NCI-H146 (cell line): ENCODE results near the gene GADD45A.
A peak's percentile ranks its signal among the peaks of the same experiment; 100 is the strongest.
"Not testable (repeated sequence)": the region's sequence is repeated elsewhere in the genome, so short reads cannot be mapped to it uniquely, and the experiment has no call there.

Source experiments
- DNase-seq: peaks from one replicate; lab custom pipeline; 2025; lab: John Stamatoyannopoulos, UW

The GADD45A gene, protein sequence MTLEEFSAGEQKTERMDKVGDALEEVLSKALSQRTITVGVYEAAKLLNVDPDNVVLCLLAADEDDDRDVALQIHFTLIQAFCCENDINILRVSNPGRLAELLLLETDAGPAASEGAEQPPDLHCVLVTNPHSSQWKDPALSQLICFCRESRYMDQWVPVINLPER

DNA sequence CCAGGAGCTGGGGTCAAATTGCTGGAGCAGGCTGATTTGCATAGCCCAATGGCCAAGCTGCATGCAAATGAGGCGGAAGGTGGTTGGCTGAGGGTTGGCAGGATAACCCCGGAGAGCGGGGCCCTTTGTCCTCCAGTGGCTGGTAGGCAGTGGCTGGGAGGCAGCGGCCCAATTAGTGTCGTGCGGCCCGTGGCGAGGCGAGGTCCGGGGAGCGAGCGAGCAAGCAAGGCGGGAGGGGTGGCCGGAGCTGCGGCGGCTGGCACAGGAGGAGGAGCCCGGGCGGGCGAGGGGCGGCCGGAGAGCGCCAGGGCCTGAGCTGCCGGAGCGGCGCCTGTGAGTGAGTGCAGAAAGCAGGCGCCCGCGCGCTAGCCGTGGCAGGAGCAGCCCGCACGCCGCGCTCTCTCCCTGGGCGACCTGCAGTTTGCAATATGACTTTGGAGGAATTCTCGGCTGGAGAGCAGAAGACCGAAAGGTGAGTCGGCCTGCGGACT, at the start of gene GADD45A:
Gene GADD45A, plus strand, starts transcription at position 135 of the 491 bp plus-strand sequence. Its CDS starts 294 bp downstream, at position 429.
- peak; percentile 100 for DNase-seq

DNA sequence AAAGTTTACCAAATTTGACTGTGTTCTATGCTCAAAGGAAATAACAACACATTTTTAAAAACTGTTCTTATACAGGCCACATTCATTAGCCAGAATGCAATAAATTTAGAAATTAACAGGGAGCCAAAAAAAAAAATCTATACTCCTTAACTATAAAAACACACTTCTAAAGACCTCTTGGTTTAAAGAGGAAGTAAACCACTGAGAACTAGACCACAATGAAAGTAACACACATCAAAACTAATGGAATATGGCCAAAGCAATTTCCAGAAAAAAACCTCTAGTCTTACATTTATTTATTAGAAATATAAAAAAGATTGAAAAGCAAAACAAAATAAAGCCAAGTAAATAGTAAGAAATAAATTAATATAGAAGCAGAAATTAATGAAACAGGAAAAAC, 48.9 kb upstream of the GADD45A start:
- no peak for DNase-seq

- DNase-seq, result no peak
These were observed 45.6 kb upstream of the GADD45A start for GRCh38 chr1:67639361-67639760.

GRCh38 chr1:67642629-67643028, 42.4 kb upstream of the GADD45A start:
- no peak for DNase-seq

DNA sequence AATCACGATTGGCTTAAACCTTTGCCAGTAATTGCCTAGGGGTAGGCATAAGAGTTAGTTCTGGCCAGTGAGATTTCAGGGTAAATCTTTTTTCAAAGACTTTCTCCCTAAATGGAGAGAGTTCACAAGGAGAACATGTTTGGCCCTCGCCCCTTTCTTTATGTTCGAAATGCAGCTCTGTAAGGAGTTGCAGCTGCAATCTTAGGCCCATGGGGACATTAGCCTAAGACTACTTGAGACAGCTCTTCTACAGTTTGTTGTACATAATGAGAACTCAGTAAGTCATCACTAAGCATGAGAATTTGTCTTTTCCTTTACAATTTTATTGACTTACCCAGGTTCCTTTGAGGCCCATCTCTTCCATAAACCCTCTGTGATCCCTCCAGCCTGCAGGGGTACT, 40.4 kb upstream of the GADD45A start:
- DNase-seq, result no peak

DNA sequence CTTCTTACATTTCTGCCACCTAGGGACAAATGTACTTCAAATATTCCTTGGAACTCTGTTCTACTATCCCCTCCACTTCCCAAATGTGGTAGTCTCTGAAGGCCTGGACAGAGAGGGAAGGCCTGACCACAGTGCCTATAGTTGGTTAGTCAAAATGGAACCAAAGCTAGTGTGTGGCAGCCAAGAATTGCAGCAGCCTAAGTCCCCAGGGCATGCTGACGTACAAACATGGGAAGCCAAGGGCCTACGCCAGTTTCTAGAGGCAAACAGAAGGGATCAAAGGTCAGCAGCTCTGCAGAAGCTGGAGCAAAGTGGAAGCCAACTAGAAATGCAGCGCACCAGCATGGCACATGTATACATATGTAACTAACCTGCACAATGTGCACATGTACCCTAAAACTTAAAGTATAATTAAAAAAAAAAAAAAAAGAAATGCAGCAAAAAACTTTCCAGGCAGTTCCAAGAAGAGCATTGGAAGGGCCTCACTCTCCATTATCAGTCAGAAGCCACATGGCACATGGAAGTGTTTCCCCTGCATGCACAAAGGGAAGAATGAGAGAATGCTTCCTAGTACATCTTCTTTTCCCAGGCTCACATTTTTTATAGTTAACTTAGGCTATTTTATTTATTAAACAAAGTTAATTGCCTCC, 39.4 kb upstream of the GADD45A start:
- peak; percentile 70 for DNase-seq

DNA sequence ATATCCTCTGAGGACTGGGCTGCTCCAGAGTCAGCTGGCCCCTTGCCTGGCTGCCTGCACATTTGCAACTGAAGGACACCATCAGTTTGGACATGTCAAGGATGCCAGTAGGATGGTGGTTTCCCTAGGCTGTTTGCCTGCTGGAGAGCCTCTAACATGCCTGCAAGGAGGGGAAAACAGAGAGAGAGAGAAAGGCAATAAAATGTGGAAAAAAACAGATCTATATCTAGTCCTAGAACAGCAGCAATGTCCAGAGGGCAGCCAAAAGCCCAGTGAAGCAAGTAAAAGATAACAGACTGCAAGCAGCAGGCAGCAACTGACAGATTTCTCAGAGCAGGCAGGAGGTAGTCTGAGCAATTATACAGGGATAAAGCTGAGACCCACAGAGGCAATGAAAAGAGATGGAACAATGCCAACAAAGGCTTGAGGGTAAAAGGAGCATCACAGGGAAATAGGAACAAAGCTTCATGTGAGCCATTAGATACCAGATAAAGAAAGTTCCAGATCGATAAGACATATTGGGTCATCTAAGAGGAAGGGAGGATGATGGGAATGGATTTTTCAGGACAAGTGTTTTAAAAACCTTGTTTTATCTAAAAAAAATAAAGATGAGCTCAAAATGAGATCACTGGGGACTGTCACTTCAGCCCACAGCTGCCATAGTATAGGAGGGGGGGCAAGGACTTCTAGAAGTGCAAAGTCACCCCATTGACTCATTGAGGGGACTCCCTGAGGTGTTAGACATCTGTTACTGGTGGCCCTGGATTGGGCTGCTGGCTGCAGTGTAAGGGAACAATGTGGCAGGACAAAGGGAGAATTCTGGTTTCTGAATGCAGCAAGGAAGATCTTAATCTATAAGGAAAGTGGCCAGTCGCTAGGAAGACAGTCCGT, 38.6 kb upstream of the GADD45A start:
- peak; percentile 95 for DNase-seq

GRCh38 chr1:67647036-67647798, 37.8 kb upstream of the GADD45A start:
- DNase-seq, result peak; percentile 57

DNA sequence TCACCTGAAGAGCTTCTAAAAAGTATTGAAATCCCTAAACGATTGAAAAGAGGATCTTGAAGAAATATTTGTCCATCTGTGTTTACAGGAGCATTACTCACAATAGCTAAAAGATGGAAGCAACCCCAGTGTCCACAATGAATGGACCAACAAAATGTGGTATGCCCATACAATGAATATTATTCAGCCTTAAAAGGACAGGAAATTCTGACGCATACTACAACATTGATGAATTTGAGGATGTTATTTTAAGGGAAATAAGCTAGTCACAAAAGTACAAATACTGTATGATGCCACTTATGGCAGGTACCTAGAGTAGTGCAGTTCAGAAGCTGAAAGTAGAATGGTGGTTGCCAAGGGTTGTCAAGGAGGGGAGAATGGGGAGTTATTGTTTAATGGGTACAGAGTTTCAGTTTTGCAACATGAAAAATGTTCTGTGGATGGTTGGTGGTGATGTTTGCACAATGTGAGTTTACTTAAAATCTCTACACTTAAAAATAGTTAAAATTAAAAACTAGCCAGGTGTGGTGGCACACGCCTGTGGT, 37.1 kb upstream of the GADD45A start:
- DNase-seq, result no peak

- no peak for DNase-seq
These were observed 36.2 kb upstream of the GADD45A start for GRCh38 chr1:67648582-67649326.

DNA sequence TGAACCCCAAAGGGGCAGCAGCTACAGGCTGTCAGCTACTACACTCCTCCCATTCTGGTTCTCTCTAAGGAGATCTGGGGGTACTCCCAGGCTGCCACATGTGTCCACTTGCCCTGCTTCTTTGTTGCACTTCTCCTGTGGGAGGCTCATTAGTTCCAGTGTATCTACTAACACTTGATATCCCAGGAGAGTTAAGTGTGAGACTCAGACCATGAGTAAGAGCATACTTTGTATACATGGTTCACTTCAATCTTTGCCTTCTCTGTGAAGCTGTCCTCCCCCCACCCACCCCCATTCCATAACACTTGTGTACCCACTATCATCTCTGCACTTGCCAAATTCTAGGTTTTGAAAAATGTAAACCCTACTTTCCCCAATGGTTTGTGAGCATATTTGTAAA, 34.9 kb upstream of the GADD45A start:
- no peak for DNase-seq

GRCh38 chr1:67651031-67651430, 34.0 kb upstream of the GADD45A start:
- DNase-seq, result no peak

GRCh38 chr1:67652800-67653199, 32.2 kb upstream of the GADD45A start:
- DNase-seq, result no peak

- no peak for DNase-seq
These were observed 31.7 kb upstream of the GADD45A start for GRCh38 chr1:67653304-67653703.

DNA sequence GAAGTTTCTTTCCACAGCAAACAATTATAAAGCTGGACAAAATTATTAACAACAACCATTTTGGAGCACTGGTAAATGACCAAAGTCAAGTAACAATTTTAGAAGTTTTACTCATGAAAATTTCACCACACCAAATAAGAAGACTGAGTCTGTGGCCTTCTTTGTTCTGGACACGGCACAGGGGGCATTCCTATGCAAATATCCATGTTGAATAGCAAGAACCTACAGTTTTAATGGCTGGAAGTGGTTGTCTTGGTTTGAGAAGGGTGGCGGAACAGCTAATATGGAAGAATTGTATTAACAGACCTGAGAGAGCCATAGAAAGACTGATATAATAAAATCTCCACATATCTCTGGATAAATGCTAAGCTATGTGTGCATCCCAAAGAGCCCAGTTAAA, 29.4 kb upstream of the GADD45A start:
- no peak for DNase-seq

DNA sequence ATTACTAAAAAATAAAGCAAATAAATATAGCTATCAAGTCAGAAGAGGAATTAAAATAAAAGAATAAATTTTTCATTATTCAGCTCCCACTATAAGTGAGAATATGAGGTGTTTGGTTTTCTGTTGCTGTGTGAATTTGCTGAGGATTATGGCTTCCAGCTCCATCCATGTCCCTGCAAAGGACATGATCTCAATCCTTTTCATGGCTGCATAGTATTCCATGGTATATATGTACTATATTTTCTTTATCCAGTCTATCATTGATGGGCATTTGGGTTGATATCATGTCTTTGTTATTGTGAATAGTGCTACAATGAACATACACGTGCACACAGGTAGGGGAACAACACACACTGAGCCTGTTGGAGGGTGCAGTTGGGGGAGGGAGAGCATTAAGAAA, 27.8 kb upstream of the GADD45A start:
- DNase-seq, result not testable (repeated sequence)

DNA sequence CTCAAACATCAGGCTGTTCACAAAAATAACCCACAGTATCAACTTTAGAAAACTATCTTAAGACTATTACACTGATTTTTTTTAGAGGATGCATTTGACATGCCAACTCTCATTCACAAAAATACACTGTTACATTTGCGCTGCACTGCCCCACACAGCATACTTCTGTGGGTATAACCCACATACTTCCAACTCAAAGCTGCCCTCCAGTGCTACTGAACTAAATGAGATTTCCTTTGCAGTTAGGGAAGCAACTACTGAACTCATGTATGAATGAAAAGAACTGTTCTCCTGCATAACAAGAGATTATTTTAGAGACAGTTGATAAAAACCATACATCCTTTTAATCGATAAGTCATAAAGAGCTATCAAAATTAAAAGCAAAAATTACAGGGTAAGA, 25.8 kb upstream of the GADD45A start:
- DNase-seq, result no peak

GRCh38 chr1:67662884-67663283, 22.1 kb upstream of the GADD45A start:
- no peak for DNase-seq

- DNase-seq, result peak; percentile 78
These were observed 21.0 kb upstream of the GADD45A start for GRCh38 chr1:67664048-67664447.

- not testable (repeated sequence) for DNase-seq
These were observed 19.7 kb upstream of the GADD45A start for GRCh38 chr1:67665307-67665706.

GRCh38 chr1:67666636-67667035, 18.4 kb upstream of the GADD45A start:
- DNase-seq, result no peak
